SK-N-MC (cell line): ENCODE data around the gene CLEC4E.
"Not testable (repeated sequence)": the region's sequence is repeated elsewhere in the genome, so short reads cannot be mapped to it uniquely, and the experiment has no call there.

Source experiments
- DNase-seq: peaks from one replicate; pipeline ENCODE4 v3.0.0-alpha.2; 2011; ENCODE audit warnings: low read depth, low spot score
- H3K27ac ChIP-seq: fragments of 200-600 bp; sonication (generic); 2 replicates; pipeline ENCODE4 v1.5.1; 2016; ENCODE audit warnings: mixed run types
- H3K36me3 ChIP-seq: fragments of 200-600 bp; sonication (generic); 2 replicates; pipeline ENCODE4 v1.6.1; 2017; ENCODE audit warnings: antibody characterized with exemption, low read length, mixed read lengths; ENCODE audit not compliant: insufficient read depth
- H3K4me3 ChIP-seq: fragments of 200-600 bp; sonication (generic); 2 replicates; pipeline ENCODE4 v1.5.1; 2016
- H3K9ac ChIP-seq: fragments of 200-600 bp; sonication (generic); 2 replicates; pipeline ENCODE4 v1.8.0; 2017; ENCODE audit warnings: mixed run types, mixed read lengths; ENCODE audit not compliant: insufficient read length
- H3K9me3 ChIP-seq: fragments of 200-600 bp; sonication (generic); 2 replicates; pipeline ENCODE4 v1.6.1; 2017; ENCODE audit warnings: low read depth, mild to moderate bottlenecking, antibody characterized with exemption, low read length, moderate library complexity, mixed read lengths
- EZH2 ChIP-seq: fragments of 200-600 bp; sonication (generic); IDR thresholded peaks from one replicate; pipeline ENCODE4 v1.6.1; 2017; ENCODE audit warnings: antibody characterized with exemption
- FOXP2 ChIP-seq: optimal IDR thresholded peaks from 2 replicates; pipeline ENCODE3; 2011; ENCODE audit warnings: mild to moderate bottlenecking, moderate library complexity; ENCODE audit not compliant: insufficient read depth; ENCODE audit errors: extremely low read length, control extremely low read depth
- POLR2AphosphoS5 ChIP-seq: IDR thresholded peaks from 2 replicates; pipeline ENCODE4 v1.6.1; 2012; ENCODE audit warnings: mild to moderate bottlenecking, low read depth, low read length, borderline replicate concordance

Gene CLEC4E, protein sequence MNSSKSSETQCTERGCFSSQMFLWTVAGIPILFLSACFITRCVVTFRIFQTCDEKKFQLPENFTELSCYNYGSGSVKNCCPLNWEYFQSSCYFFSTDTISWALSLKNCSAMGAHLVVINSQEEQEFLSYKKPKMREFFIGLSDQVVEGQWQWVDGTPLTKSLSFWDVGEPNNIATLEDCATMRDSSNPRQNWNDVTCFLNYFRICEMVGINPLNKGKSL

DNA sequence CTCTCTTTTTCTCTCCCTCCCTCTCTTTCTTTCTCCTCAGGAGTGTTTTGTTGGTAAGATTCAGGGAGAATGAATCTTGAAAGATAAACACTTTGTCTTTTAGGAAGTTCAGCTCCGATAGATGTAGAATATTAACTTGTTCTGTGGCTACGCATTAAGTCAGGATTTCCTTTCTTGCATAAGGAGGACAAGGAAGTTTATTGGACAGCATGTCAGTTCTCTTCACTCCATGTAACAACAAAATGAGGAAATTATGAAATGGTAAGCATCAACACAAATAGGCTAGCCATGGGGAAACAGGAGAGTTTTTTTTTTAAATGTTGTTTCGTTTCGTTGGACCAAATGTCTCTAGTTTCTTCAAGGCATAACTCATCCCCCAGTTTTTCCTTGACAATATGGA, at the start of gene CLEC4E:
CLEC4E (minus strand) TSS at position 75 of the 400 bp plus-strand sequence. CDS start 108 bp downstream, outside the sequence.
- H3K27ac ChIP-seq, DNase-seq, H3K9me3 ChIP-seq, H3K4me3 ChIP-seq, H3K9ac ChIP-seq, H3K36me3 ChIP-seq: not testable (repeated sequence)

DNA sequence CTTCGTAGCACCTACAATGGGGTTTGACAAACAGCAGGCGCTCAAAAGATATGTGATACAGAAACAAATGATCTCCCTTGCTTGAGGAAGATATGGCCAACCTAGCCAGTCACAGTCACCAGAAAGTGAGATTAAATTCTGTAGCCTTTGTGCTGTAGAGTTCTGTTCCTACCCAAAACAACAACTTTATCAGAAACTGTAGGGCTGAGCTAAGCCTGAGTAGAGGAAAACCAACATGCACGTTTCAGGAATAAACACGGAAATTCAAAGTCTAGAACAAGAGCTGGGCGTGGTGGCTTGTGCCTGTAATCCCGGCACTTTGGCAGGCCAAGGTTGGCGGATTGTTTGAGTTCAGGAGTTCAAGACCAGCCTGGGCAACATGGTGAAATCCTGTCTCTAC, 49.0 kb upstream of the CLEC4E start:
- Histone ChIP-seq H3K9ac (no peak overlapping the region), H3K36me3 (no peaks in the 10 kb centered on the region), H3K9me3 (no peaks in the 10 kb centered on the region), H3K27ac (no peak overlapping the region), H3K4me3 (no peak overlapping the region)
- no peak for DNase-seq
- no peak for TF ChIP-seq POLR2AphosphoS5
- TF ChIP-seq EZH2: no peak
- TF ChIP-seq FOXP2: no peak

DNA sequence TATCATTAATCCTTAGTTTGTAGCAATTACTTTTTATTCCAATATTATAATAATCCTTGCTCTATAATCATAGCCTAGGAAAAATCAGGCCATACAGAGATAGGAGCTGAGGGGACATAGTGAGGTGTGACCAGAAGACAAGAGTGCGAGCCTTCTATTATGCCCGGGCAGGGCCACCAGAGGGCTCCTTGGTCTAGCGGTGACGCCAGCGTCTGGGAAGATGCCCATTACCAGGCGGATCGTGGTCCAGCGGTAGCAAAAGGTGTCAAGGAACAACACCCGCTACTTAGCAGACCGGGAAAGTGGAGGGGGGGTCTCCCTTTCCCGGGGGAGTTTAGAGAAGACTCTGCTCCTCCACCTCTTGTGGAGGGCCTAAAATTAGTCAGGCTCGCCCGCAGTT, 43.8 kb upstream of the CLEC4E start:
- H3K9me3 ChIP-seq, H3K27ac ChIP-seq, DNase-seq, H3K9ac ChIP-seq, H3K4me3 ChIP-seq, H3K36me3 ChIP-seq: not testable (repeated sequence)

DNA sequence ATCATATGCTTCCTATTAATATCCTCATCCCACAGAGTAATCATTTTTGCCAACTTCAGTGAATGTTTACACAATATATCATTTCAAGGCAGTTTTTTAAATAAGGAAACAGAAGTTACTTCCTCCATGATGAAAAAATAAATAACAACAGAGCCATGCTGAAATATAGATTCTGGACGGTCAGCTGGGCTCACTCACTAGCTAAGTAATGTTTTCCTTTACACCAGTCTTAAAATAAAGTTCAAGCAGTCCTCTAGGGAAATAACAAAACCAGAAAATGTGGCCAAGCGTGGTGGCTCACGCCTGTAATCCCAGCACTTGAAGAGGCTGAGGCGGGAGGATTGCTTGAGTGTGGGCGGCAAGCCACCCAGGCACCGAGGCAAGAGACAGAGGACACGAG, 43.3 kb upstream of the CLEC4E start:
- no peak overlapping the region for H3K9ac ChIP-seq
- no peaks in the 10 kb centered on the region for H3K36me3 ChIP-seq
- H3K9me3 ChIP-seq: no peaks in the 10 kb centered on the region
- TF ChIP-seq EZH2 (no peak), FOXP2 (no peak), POLR2AphosphoS5 (no peak)
- DNase-seq: no peak
- no peak overlapping the region for H3K4me3 ChIP-seq
- no peak overlapping the region for H3K27ac ChIP-seq

GRCh38 chr12:8581098-8581784, 40.5 kb upstream of the CLEC4E start:
- DNase-seq: no peak
- Histone ChIP-seq H3K36me3 (no peaks in the 10 kb centered on the region), H3K27ac (no peak overlapping the region), H3K9me3 (no peaks in the 10 kb centered on the region), H3K9ac (no peak overlapping the region), H3K4me3 (no peak overlapping the region)
- no peak for TF ChIP-seq POLR2AphosphoS5
- TF ChIP-seq FOXP2: no peak
- TF ChIP-seq EZH2: no peak

GRCh38 chr12:8577879-8578278, 37.2 kb upstream of the CLEC4E start:
- no peak for DNase-seq
- TF ChIP-seq FOXP2: no peak
- TF ChIP-seq EZH2: no peak
- TF ChIP-seq POLR2AphosphoS5: no peak
- Histone ChIP-seq H3K9ac (no peak overlapping the region), H3K27ac (no peak overlapping the region), H3K9me3 (no peaks in the 10 kb centered on the region), H3K4me3 (no peak overlapping the region), H3K36me3 (no peaks in the 10 kb centered on the region)

DNA sequence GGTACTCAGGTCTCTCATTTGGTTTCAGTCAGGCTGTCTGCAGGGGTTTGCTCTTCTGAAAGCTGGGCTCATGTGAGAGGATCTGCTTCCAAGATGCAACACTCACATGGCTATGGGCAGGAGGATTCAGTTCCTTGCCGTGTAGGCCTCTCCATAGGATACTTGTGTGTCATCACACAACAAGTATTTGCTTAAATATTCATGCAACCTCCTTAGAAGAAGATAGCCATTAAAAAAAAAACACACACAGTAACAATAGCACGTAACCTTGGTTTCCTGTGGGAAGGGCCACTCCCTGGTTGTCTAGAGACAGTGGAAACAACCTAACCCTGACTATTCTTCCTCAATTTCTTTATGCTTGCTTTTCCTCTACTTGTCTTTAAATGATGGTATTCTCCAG, 31.8 kb upstream of the CLEC4E start:
- no peak for DNase-seq
- Histone ChIP-seq H3K27ac (no peak overlapping the region), H3K9me3 (no peaks in the 10 kb centered on the region), H3K36me3 (no peaks in the 10 kb centered on the region), H3K4me3 (no peak overlapping the region), H3K9ac (no peak overlapping the region)
- no peak for TF ChIP-seq POLR2AphosphoS5
- no peak for TF ChIP-seq EZH2
- no peak for TF ChIP-seq FOXP2

- Histone ChIP-seq H3K9ac (no peak overlapping the region), H3K27ac (no peak overlapping the region), H3K36me3 (no peaks in the 10 kb centered on the region), H3K4me3 (no peak overlapping the region), H3K9me3 (no peaks in the 10 kb centered on the region)
- TF ChIP-seq EZH2 (no peak), FOXP2 (no peak), POLR2AphosphoS5 (no peak)
- no peak for DNase-seq
Observed at GRCh38 chr12:8566525-8566924, 25.8 kb upstream of the CLEC4E start.

DNA sequence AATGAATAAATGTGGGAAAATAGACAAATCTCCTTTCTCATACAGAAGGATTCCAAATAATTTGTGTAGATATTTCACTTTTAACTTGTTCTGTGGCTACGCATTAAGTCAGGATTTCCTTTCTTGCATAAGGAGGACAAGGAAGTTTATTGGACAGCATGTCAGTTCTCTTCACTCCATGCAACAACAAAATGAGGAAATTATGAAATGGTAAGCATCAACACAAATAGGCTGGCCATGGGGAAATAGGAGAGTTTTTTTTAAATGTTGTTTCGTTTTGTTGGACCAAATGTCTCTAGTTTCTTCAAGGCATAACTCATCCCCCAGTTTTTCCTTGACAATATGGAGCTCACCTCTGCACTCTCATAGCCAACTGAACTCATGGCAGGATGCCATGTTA, 25.3 kb upstream of the CLEC4E start:
- H3K4me3 ChIP-seq, DNase-seq: not testable (repeated sequence)

GRCh38 chr12:8564656-8565055, 24.0 kb upstream of the CLEC4E start:
- Histone ChIP-seq H3K27ac (no peak overlapping the region), H3K9ac (no peak overlapping the region), H3K4me3 (no peak overlapping the region), H3K36me3 (no peaks in the 10 kb centered on the region), H3K9me3 (no peaks in the 10 kb centered on the region)
- DNase-seq: no peak
- TF ChIP-seq FOXP2: no peak
- no peak for TF ChIP-seq POLR2AphosphoS5
- no peak for TF ChIP-seq EZH2

More for the DNA sequence above, 25.3 kb upstream of the CLEC4E start:
- H3K9me3 ChIP-seq, H3K9ac ChIP-seq, H3K27ac ChIP-seq, H3K36me3 ChIP-seq: not testable (repeated sequence)
